ENCODE data around the gene AGTRAP. TPM values are rescaled to one million over a fixed set of nuclear protein-coding genes. Genes with fewer than 3 reads are reported as not detected.

Gene AGTRAP
- total and polyA plus RNA-seq, 2 donors (not counting 3 experiments of a cell fraction or from before 2014, with no cell fraction given): 41.6 to 101 TPM

GRCh38 chr1:11719313-11720032 is 16.5 kb upstream of the AGTRAP start:
- Histone ChIP-seq H3K9me3 (replicated peaks; ENCODE audit: control insufficient read depth, insufficient read depth, low read length) (no peaks in the 10 kb centered on the region), H3K9ac (replicated peaks; ENCODE audit: extremely low read depth, insufficient read depth, low read length) (no peak overlapping the region), H3K4me3 (replicated peaks in 1 of 3; ENCODE audit: insufficient read depth in 1 of 3, low read depth in 1 of 3, low read length in 3 of 3) (peak overlapping the region in 2 of 3 experiments; percentile 4 to 34), H3K27me3 (ENCODE audit: control insufficient read depth in 2 of 2, insufficient read depth in 2 of 2, low read length in 2 of 2) (peaks cover 0 to 4% of the 10 kb centered on the region in 2 experiments), H3K79me2 (ENCODE audit: control insufficient read depth, insufficient read depth, low read length) (no peaks in the 10 kb centered on the region), H4K20me1 (replicated peaks; ENCODE audit: control insufficient read depth, extremely low read depth, insufficient read depth, low read length) (no peaks in the 10 kb centered on the region), H3K4me2 (ENCODE audit: insufficient read depth, low read length) (peak overlapping the region; percentile 62), H2AFZ (ENCODE audit: low read depth, low read length) (peak overlapping the region; percentile 75), H3K36me3 (ENCODE audit: control insufficient read depth in 2 of 2, extremely low read depth in 1 of 2, insufficient read depth in 2 of 2, low read length in 2 of 2) (no peaks in the 10 kb centered on the region), H3K4me1 (ENCODE audit: control insufficient read depth, extremely low read depth, insufficient read depth, low read length) (peaks cover 4% of the 10 kb centered on the region), H3K9me1 (replicated peaks; ENCODE audit: control insufficient read depth, extremely low read depth, insufficient read depth, low read length) (no peaks in the 10 kb centered on the region), H3K27ac (ENCODE audit: insufficient read depth, low read depth, low read length) (no peak overlapping the region)
- BruUV-seq (replicated peaks): no TSS peak
- DNase-seq (ENCODE audit: low read depth, low spot score) (peak; percentile 76), FAIRE-seq (peak; percentile 81)
- dilution Hi-C loops (cut with MboI; ENCODE audit: extremely low pct_ligation_motif_present, low sequenced_read_pairs): no loop called here
- CTCF ChIA-PET: interaction anchor here (0.7 to 9.8 kb wide), 21 partner anchors 11 to 682 kb away, joined by 3 to 170 read pairs (median 6); partner anchors contain the start of genes AGTRAP, CLCN6, FBXO2 and FBXO44
- intact Hi-C loops (cut with micrococcal nuclease): loop anchor here (1.0 to 5.0 kb wide), 3 partner anchors 37 to 69 kb away; partner anchors contain the start of genes FBXO6 and MAD2L2
- TF ChIP-seq CTCF (IDR thresholded peaks at IDR 0.05; ENCODE audit: extremely low read depth in 1 of 2, insufficient read depth in 1 of 2, low read depth in 1 of 2, low read length in 2 of 2): peak; percentile 88 to 91
- no peak for TF ChIP-seq POLR2AphosphoS5 (IDR thresholded peaks at IDR 0.05; ENCODE audit: insufficient read depth, low read depth, low read length)
- no peak for TF ChIP-seq GATA2 (IDR thresholded peaks at IDR 0.05; ENCODE audit: insufficient read depth, insufficient read length, low read depth, low read length)
- no peak for TF ChIP-seq JUN (IDR thresholded peaks at IDR 0.05; ENCODE audit: borderline replicate concordance, insufficient read depth, insufficient read length, low read depth)
- TF ChIP-seq FOS (IDR thresholded peaks at IDR 0.05; ENCODE audit: borderline replicate concordance, insufficient read depth, low read length): no peak
- peak; percentile 34 for TF ChIP-seq MYC (IDR thresholded peaks at IDR 0.05; ENCODE audit: low read depth, low read length)
- TF ChIP-seq POLR2A (IDR thresholded peaks at IDR 0.05; ENCODE audit: low read depth, low read length): no peak
- no peak for TF ChIP-seq EZH2 (IDR thresholded peaks at IDR 0.05; ENCODE audit: borderline replicate concordance, low read depth, low read length, severe bottlenecking)
- TF ChIP-seq MAX (IDR thresholded peaks at IDR 0.05; ENCODE audit: insufficient read depth, insufficient read length): no peak
- POLR2A ChIA-PET: interaction anchor here (1.0 to 1.6 kb wide), 2 partner anchors 25 to 55 kb away, joined by 3 to 5 read pairs; partner anchors contain the start of gene FBXO6
